K562 (cell line): Measurements from ENCODE around the gene YIPF2. TPM values are rescaled to one million over a fixed set of nuclear protein-coding genes. Genes with fewer than 3 reads are reported as not detected.

Source experiments
- ATAC-seq: fragments of 200-7000 bp; cut with Tn5 transposase; 3 replicates; pipeline ENCODE4 v1.9.1; 2020; ENCODE audit warnings: moderate library complexity
- BruUV-seq: library from RNA; stranded (reverse); fragments of 400-500 nt; replicated peaks from 2 replicates; lab custom pipeline; 2021; lab: Mats Ljungman, UMichigan
- CTCF ChIA-PET: fragments of 300-600 bp; formaldehyde crosslinking; extraction: SDS; loops from one replicate; lab custom pipeline; 2021; ENCODE audit warnings: low intra/inter-chr PET ratio; lab: Yijun Ruan, JAX
- POLR2A ChIA-PET: fragments of 300-600, 350-650 bp; sonication (Branson Sonifier 250); formaldehyde crosslinking; extraction: SDS; loops from one replicate; lab custom pipeline; 2021; ENCODE audit warnings: antibody characterized with exemption, inconsistent platforms; lab: Yijun Ruan, JAX
- DNase-seq, 4 experiments: peaks; one replicate each; pipeline versions ENCODE4 v3.0.0 to v3.0.0-alpha.2; 2011 to 2018; ENCODE audit warnings: low spot score in 3 of 4, mixed read lengths in 3 of 4; ENCODE audit errors: extremely low read depth in 1 of 4
- FAIRE-seq: peaks from 2 replicates; lab custom pipeline; 2011; peaks lifted over from hg19 to GRCh38; lab: Jason Lieb, UNC
- H2AFZ ChIP-seq: 2 replicates; pipeline ENCODE4 v1.6.0; 2011; ENCODE audit warnings: low read depth, low read length, control low read depth, inconsistent platforms
- H3K27ac ChIP-seq: fragments of 200-600 bp; 3 replicates; pipeline ENCODE4 v1.8.0; 2011; ENCODE audit warnings: low read depth, mild to moderate bottlenecking, control low read depth, inconsistent platforms, low read length, moderate library complexity, mixed read lengths; ENCODE audit errors: extremely low read depth
- H3K27me3 ChIP-seq, 2 experiments: fragments of 300-600 bp in 1 of 2; 2 replicates in 1 of 2; 3 replicates in 1 of 2; pipeline versions ENCODE4 v1.6.0 to v1.8.0; 2011; ENCODE audit warnings: inconsistent platforms in 2 of 2, low read length in 2 of 2, mild to moderate bottlenecking in 1 of 2, mixed read lengths in 1 of 2, moderate library complexity in 1 of 2; ENCODE audit not compliant: control insufficient read depth in 2 of 2, insufficient read depth in 2 of 2
- H3K36me3 ChIP-seq: fragments of 300-600 bp; 3 replicates; pipeline ENCODE4 v1.8.0; 2011; ENCODE audit warnings: mild to moderate bottlenecking, low read length, inconsistent platforms; ENCODE audit not compliant: control insufficient read depth, insufficient read depth
- H3K4me1 ChIP-seq, 2 experiments: fragments of 200-600 bp in 1 of 2; replicated peaks in 1 of 2; 2 replicates in 1 of 2; 3 replicates in 1 of 2; pipeline versions ENCODE4 v1.5.1 to v1.8.0; 2011; ENCODE audit warnings: inconsistent platforms in 2 of 2, low read length in 2 of 2, mild to moderate bottlenecking in 1 of 2, mixed read lengths in 1 of 2, moderate library complexity in 1 of 2; ENCODE audit not compliant: control insufficient read depth in 2 of 2, insufficient read depth in 2 of 2
- H3K4me2 ChIP-seq: 2 replicates; pipeline ENCODE4 v1.6.1; 2011; ENCODE audit warnings: low read length, control low read depth, inconsistent platforms, mixed read lengths; ENCODE audit not compliant: insufficient read depth
- H3K4me3 ChIP-seq: fragments of 200-600 bp; sonication (generic), shearing (Covaris generic); 2 replicates; pipeline ENCODE4 v1.5.1; 2016; ENCODE audit warnings: control low read depth, inconsistent platforms
- H3K79me2 ChIP-seq: fragments of 200-600 bp; 3 replicates; pipeline ENCODE4 v1.8.0; 2011; ENCODE audit warnings: low read length, inconsistent platforms; ENCODE audit not compliant: control insufficient read depth, insufficient read depth
- H3K9ac ChIP-seq, 2 experiments: 2 replicates each; pipeline versions ENCODE4 v1.6.0 to v1.6.1; 2011; ENCODE audit warnings: low read depth in 2 of 2, low read length in 2 of 2, control low read depth in 1 of 2, inconsistent platforms in 1 of 2, mild to moderate bottlenecking in 1 of 2, mixed read lengths in 1 of 2; ENCODE audit not compliant: insufficient read depth in 1 of 2
- H3K9me1 ChIP-seq: one replicate; pipeline ENCODE4 v1.6.0; 2011; ENCODE audit warnings: inconsistent platforms, mild to moderate bottlenecking, low read length, moderate library complexity; ENCODE audit not compliant: control insufficient read depth, insufficient read depth
- H3K9me3 ChIP-seq: replicated peaks from 2 replicates; pipeline ENCODE4 v1.5.1; 2011; ENCODE audit warnings: low read depth, low read length, inconsistent platforms; ENCODE audit not compliant: control insufficient read depth, insufficient read depth
- H4K20me1 ChIP-seq: replicated peaks from 2 replicates; pipeline ENCODE4 v1.6.1; 2011; ENCODE audit warnings: low read length, inconsistent platforms, mixed read lengths; ENCODE audit not compliant: control insufficient read depth, insufficient read depth
- CHD2 ChIP-seq: IDR thresholded peaks from 2 replicates; pipeline ENCODE4 v1.6.1; 2011; ENCODE audit warnings: low read depth, low read length
- E2F4 ChIP-seq: sonication (generic); formaldehyde crosslinking; IDR thresholded peaks from 2 replicates; pipeline ENCODE4 v1.8.0; 2022; ENCODE audit warnings: mild to moderate bottlenecking, low read depth, missing genetic modification reagents
- E4F1 ChIP-seq: fragments of 250-450 bp; sonication (Bioruptor Pico); IDR thresholded peaks from 2 replicates; pipeline ENCODE4 v1.5.0; 2021; ENCODE audit warnings: mild to moderate bottlenecking, borderline replicate concordance
- FOXP4 ChIP-seq: sonication (generic); formaldehyde crosslinking; IDR thresholded peaks from 2 replicates; pipeline ENCODE4 v1.8.0; 2022; ENCODE audit warnings: mild to moderate bottlenecking, missing genetic modification reagents, borderline replicate concordance
- SAP30 ChIP-seq: fragments of 200-600 bp; sonication (generic); IDR thresholded peaks from 2 replicates; pipeline ENCODE4 v1.6.1; 2012; ENCODE audit warnings: borderline replicate concordance, low read depth, mild to moderate bottlenecking, moderate library complexity, low read length, control low read depth, inconsistent platforms; ENCODE audit not compliant: insufficient read depth, poor library complexity, severe bottlenecking
- TFAP4 ChIP-seq: sonication (generic); formaldehyde crosslinking; IDR thresholded peaks from 2 replicates; pipeline ENCODE4 v1.8.0; 2022; ENCODE audit warnings: missing genetic modification reagents, mild to moderate bottlenecking, moderate library complexity, borderline replicate concordance
- ZNF282 ChIP-seq: sonication (generic); formaldehyde crosslinking; IDR thresholded peaks from 2 replicates; pipeline ENCODE4 v1.8.1; 2023; ENCODE audit warnings: missing genetic modification reagents
- WGBS: fragments of 100-300 bp; shearing (Covaris generic); methylation state at CpG from one replicate; pipeline ENCODE4 v1.1.6; 2016; ENCODE audit warnings: low coverage, mixed read lengths; ENCODE audit not compliant: insufficient coverage; ENCODE audit errors: missing lambda C conversion rate; 5-methylcytosine and 5-hydroxymethylcytosine counted together
- in situ Hi-C: fragments of 300-500 bp; cut with MboI; formaldehyde crosslinking; loops from 4 replicates; pipeline ENCODE4 v1.15.0; 2018; ENCODE audit warnings: inconsistent platforms, mixed read lengths
- intact Hi-C: fragments of 100-400 bp; cut with micrococcal nuclease; formaldehyde crosslinking; loops from 2 replicates; pipeline ENCODE4 v1.14.2; 2022
- polyA plus RNA-seq, 8 experiments: library from polyadenylated mRNA; depleted of rRNA in 4 of 8; stranded (reverse) in 5 of 8; unstranded in 3 of 8; fragments of >200 nt; fragmentation: Nextera tagmentation in 2 of 8; fragmentation: Illumina TruSeq in 1 of 8; extraction: Ambion mirVana in 2 of 8; extraction: Trizol in 1 of 8; gene quantifications; 2 replicates each; pipeline versions ENCODE4 v1.2.1 to v1.2.3, GENCODE V29; 2011 to 2014; ENCODE audit warnings: inconsistent platforms in 1 of 8, missing spikeins in 1 of 8
- total RNA-seq, 7 experiments: library from RNA; depleted of rRNA in 6 of 7; stranded (reverse); fragments of >200 nt in 6 of 7; fragmentation: Illumina TruSeq in 2 of 7; extraction: Trizol in 2 of 7; gene quantifications; 2 replicates each; pipeline versions ENCODE4 v1.2.1 to v1.2.3, GENCODE V29; 2011 to 2021; ENCODE audit warnings: low replicate concordance in 1 of 7

YIPF2 gene
- total and polyA plus RNA-seq, 9 of the 15 experiments (the other 6 are each of a cell fraction or from before 2014, with no cell fraction given) = 1.3 to 65.2 (median 31.6) TPM

- intact Hi-C loops (loop anchor here (5.0 kb wide), 1 partner anchor 57 kb away; the partner anchor contains the start of gene CARM1), in situ Hi-C loops (no loop called here)
- H4K20me1 ChIP-seq = peaks cover 3% of the 10 kb centered on the region; the same call in 1 of the 2 replicates
- H3K9me1 ChIP-seq = no peaks in the 10 kb centered on the region
- no peaks in the 10 kb centered on the region for H3K9me3 ChIP-seq
- FAIRE-seq (no peak), DNase-seq (peak in 3 of 4 experiments; percentile 20 to 29 (median 21)), ATAC-seq (no peak)
- peak overlapping the region; percentile 88 to 99 for H3K9ac ChIP-seq
- H3K4me3 ChIP-seq = peak overlapping the region; percentile 93
- H3K27ac ChIP-seq = peak overlapping the region; percentile 78; the same call in 1 of the 3 replicates
- H2AFZ ChIP-seq = no peak overlapping the region; the same call in 1 of the 2 replicates
- ChIA-PET POLR2A (interaction anchor here (0.5 to 1.2 kb wide), 6 partner anchors 13 to 781 kb away, joined by 3 to 4 read pairs (median 3); partner anchors contain the start of gene ODAD3), CTCF (no interaction called here)
- no peaks in the 10 kb centered on the region for H3K27me3 ChIP-seq
- TF ChIP-seq E4F1 (CRISPR knock-in tag) (no peak), E2F4 (CRISPR knock-in tag) (0 out of 2 replicates have a peak, but pooled peaks have one; percentile 25), SAP30 (peak; percentile 14), CHD2 (no peak), ZNF282 (CRISPR knock-in tag) (0 out of 2 replicates have a peak, but pooled peaks have one; percentile 64), FOXP4 (CRISPR knock-in tag) (peak; percentile 7; the same call in 1 of the 2 replicates), TFAP4 (peak; percentile 35; the same call in 1 of the 2 replicates)
- H3K4me2 ChIP-seq = peak overlapping the region; percentile 97
- peaks cover 39% of the 10 kb centered on the region for H3K79me2 ChIP-seq
- 2% methylated on average over 24 of the region's 27 CpGs for WGBS
- H3K4me1 ChIP-seq = peaks cover 6 to 24% of the 10 kb centered on the region in 2 experiments; a peak in 4 of 5 replicates
- H3K36me3 ChIP-seq = peaks cover 41% of the 10 kb centered on the region
- no TSS peak for BruUV-seq
Observed at GRCh38 chr19:10929402-10929794, 959 bp upstream of the YIPF2 start.
